Measurements from ENCODE around the gene POFUT2. TPM values are rescaled to one million over a fixed set of nuclear protein-coding genes. Genes with fewer than 3 reads are reported as not detected.

Gene POFUT2
- polyA plus RNA-seq, 1 donor from 2014 or later: 25.4 TPM

- H3K79me2 ChIP-seq (replicated peaks; ENCODE audit: insufficient read depth, low read length): no peaks in the 10 kb centered on the region
- no peaks in the 10 kb centered on the region for H3K36me3 ChIP-seq (ENCODE audit: insufficient read depth, low read length)
- H3K9ac ChIP-seq (ENCODE audit: low read length): no peak overlapping the region
- no peak overlapping the region for H2AFZ ChIP-seq (ENCODE audit: low read depth, low read length)
- no peaks in the 10 kb centered on the region for H3K9me2 ChIP-seq (ENCODE audit: insufficient read depth, low read length)
- no peaks in the 10 kb centered on the region for H3K27me3 ChIP-seq (ENCODE audit: insufficient read depth, low read depth, low read length)
- H3F3A ChIP-seq (ENCODE audit: insufficient read depth, low read length, poor library complexity, severe bottlenecking): no peaks in the 10 kb centered on the region
- no peaks in the 10 kb centered on the region for H4K20me1 ChIP-seq (ENCODE audit: insufficient read depth)
- no peak overlapping the region for H3K4me3 ChIP-seq (ENCODE audit: low read length)
- no peak overlapping the region for H3K4me2 ChIP-seq (ENCODE audit: low read length)
- TF ChIP-seq REST (IDR thresholded peaks at IDR 0.05; ENCODE audit: borderline replicate concordance): no peak
- no peak for TF ChIP-seq EZH2 (IDR thresholded peaks at IDR 0.05; ENCODE audit: borderline replicate concordance, insufficient read depth, low read length, poor library complexity, severe bottlenecking)
- no peak for TF ChIP-seq SMC3 (conservative IDR thresholded peaks at IDR 0.05; ENCODE audit: poor library complexity)
- TF ChIP-seq POLR2AphosphoS5 (IDR thresholded peaks at IDR 0.05): no peak
- H3K9me3 ChIP-seq (ENCODE audit: low read length): no peaks in the 10 kb centered on the region
- H3K27ac ChIP-seq (ENCODE audit: low read length): no peak overlapping the region
These were observed 37.8 kb upstream of the POFUT2 start for GRCh38 chr21:45325206-45326168.

- Histone ChIP-seq H3F3A (ENCODE audit: insufficient read depth, low read length, poor library complexity, severe bottlenecking) (no peaks in the 10 kb centered on the region), H3K27me3 (ENCODE audit: insufficient read depth, low read depth, low read length) (no peaks in the 10 kb centered on the region), H3K36me3 (ENCODE audit: insufficient read depth, low read length) (no peaks in the 10 kb centered on the region), H3K27ac (ENCODE audit: low read length) (no peak overlapping the region), H3K9me2 (ENCODE audit: insufficient read depth, low read length) (no peaks in the 10 kb centered on the region), H3K4me3 (ENCODE audit: low read length) (no peak overlapping the region), H3K9me3 (ENCODE audit: low read length) (no peaks in the 10 kb centered on the region), H3K79me2 (replicated peaks; ENCODE audit: insufficient read depth, low read length) (no peaks in the 10 kb centered on the region), H4K20me1 (ENCODE audit: insufficient read depth) (no peaks in the 10 kb centered on the region), H3K4me2 (ENCODE audit: low read length) (no peak overlapping the region), H3K9ac (ENCODE audit: low read length) (no peak overlapping the region), H2AFZ (ENCODE audit: low read depth, low read length) (no peak overlapping the region)
- no peak for TF ChIP-seq RAD21 (conservative IDR thresholded peaks at IDR 0.05)
- TF ChIP-seq REST (IDR thresholded peaks at IDR 0.05; ENCODE audit: borderline replicate concordance): no peak
- TF ChIP-seq EZH2 (IDR thresholded peaks at IDR 0.05; ENCODE audit: borderline replicate concordance, insufficient read depth, low read length, poor library complexity, severe bottlenecking): no peak
These were observed 37.0 kb upstream of the POFUT2 start for GRCh38 chr21:45324489-45325205.
